Smooth muscle cell (in vitro differentiated cells): ENCODE results near the gene ANKRD22. TPM values are rescaled to one million over a fixed set of nuclear protein-coding genes. Genes with fewer than 3 reads are reported as not detected.

Source experiments
- DNase-seq: peaks from one replicate; lab custom pipeline; 2025; ENCODE audit not compliant: unreplicated experiment; lab: John Stamatoyannopoulos, UW
- H2AFZ ChIP-seq: fragments of 200-600 bp; sonication (generic); 2 replicates; pipeline ENCODE4 v1.6.0; 2016; ENCODE audit warnings: antibody characterized with exemption, low read depth, mild to moderate bottlenecking
- H3F3A ChIP-seq: fragments of 200-600 bp; sonication (generic); 2 replicates; pipeline ENCODE4 v1.6.0; 2017; ENCODE audit warnings: antibody characterized with exemption, low read depth
- H3K27ac ChIP-seq: fragments of 200-600 bp; sonication (generic); 2 replicates; pipeline ENCODE4 v1.5.1; 2016; ENCODE audit warnings: low read depth, mild to moderate bottlenecking
- H3K27me3 ChIP-seq: fragments of 200-600 bp; sonication (generic); 2 replicates; pipeline ENCODE4 v1.6.1; 2016; ENCODE audit warnings: low read depth, mild to moderate bottlenecking
- H3K36me3 ChIP-seq: fragments of 200-600 bp; sonication (generic); 2 replicates; pipeline ENCODE4 v1.5.1; 2016; ENCODE audit warnings: low read depth
- H3K4me1 ChIP-seq: fragments of 200-600 bp; sonication (generic); 2 replicates; pipeline ENCODE4 v1.5.1; 2016; ENCODE audit warnings: low read depth
- H3K4me2 ChIP-seq: fragments of 200-600 bp; sonication (generic); 2 replicates; pipeline ENCODE4 v1.6.0; 2016; ENCODE audit warnings: mild to moderate bottlenecking
- H3K4me3 ChIP-seq: fragments of 200-600 bp; sonication (generic); 2 replicates; pipeline ENCODE4 v1.5.1; 2016; ENCODE audit warnings: mild to moderate bottlenecking
- H3K79me2 ChIP-seq: fragments of 200-600 bp; sonication (generic); 2 replicates; pipeline ENCODE4 v1.6.0; 2016; ENCODE audit warnings: low read depth, mild to moderate bottlenecking
- H3K9ac ChIP-seq: fragments of 200-600 bp; sonication (generic); 2 replicates; pipeline ENCODE4 v1.6.0; 2016; ENCODE audit warnings: low read depth
- H3K9me3 ChIP-seq: fragments of 200-600 bp; sonication (generic); replicated peaks from 2 replicates; pipeline ENCODE4 v1.5.1; 2016; ENCODE audit warnings: low read depth
- H4K20me1 ChIP-seq: fragments of 200-600 bp; sonication (generic); 2 replicates; pipeline ENCODE4 v1.6.0; 2016; ENCODE audit warnings: low read depth
- WGBS: methylation state at CpG from one replicate; pipeline ENCODE4 v1.1.7; 2016; ENCODE audit warnings: low lambda C conversion rate; 5-methylcytosine and 5-hydroxymethylcytosine counted together
- polyA plus RNA-seq: library from polyadenylated mRNA; unstranded; fragments of >200 nt; fragmentation: Nextera tagmentation; extraction: Ambion mirVana; gene quantifications from 2 replicates; pipeline ENCODE4 v1.2.1, GENCODE V29; 2016
- total RNA-seq: library from RNA; depleted of rRNA; stranded (reverse); fragments of >200 nt; gene quantifications from 2 replicates; pipeline ENCODE4 v1.2.3, GENCODE V29; 2014
- TF ChIP-seq, protein P1 (sequence below): fragments of 200-600 bp; sonication (generic); IDR thresholded peaks from 2 replicates; pipeline ENCODE4 v1.5.1; 2017; ENCODE audit warnings: borderline replicate concordance, mild to moderate bottlenecking, antibody characterized with exemption; ENCODE audit not compliant: insufficient read depth, poor library complexity, severe bottlenecking

ANKRD22 gene
- total and polyA plus RNA-seq, 2 experiments from 2014 or later, result 1.9 to 3.4 TPM

DNA sequence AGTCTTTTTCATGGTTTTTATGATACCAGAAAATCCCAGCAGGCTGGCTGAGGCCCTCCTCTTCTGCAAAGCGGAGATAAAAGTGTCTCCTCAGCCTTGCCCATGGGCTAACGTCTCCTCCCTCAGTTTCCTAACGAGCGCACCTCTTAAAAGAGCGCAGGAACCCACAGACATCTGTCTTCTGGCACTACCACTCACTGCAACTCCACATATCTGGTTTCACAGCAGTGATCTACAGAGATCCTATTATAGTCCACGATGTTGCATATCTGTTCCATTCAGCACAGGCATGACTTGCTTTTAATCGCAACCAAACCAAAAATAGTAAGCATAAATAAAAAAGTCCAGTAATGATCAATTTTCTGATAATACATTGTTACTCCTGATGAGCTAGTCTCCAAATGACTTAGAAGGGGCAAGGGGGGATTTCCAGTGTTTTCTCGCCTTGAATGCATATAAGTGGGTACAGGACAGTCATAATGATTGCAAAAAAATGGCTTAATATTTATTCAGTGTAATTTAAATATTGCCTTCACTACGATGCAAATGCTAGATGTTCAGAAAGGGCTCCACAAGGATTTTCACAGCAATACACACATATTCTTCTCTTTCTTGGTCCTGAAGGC is 20.9 kb downstream of the ANKRD22 start:
- Histone ChIP-seq H3K9ac (no peak overlapping the region), H4K20me1 (no peaks in the 10 kb centered on the region), H3K4me3 (no peak overlapping the region), H3K27me3 (peaks cover 45% of the 10 kb centered on the region), H2AFZ (no peak overlapping the region), H3K4me2 (no peak overlapping the region), H3F3A (no peaks in the 10 kb centered on the region), H3K9me3 (no peaks in the 10 kb centered on the region), H3K79me2 (no peaks in the 10 kb centered on the region), H3K27ac (no peak overlapping the region), H3K36me3 (no peaks in the 10 kb centered on the region), H3K4me1 (no peaks in the 10 kb centered on the region)
- WGBS, result 81% methylated on average over 9 of the region's 9 CpGs
- no peak for DNase-seq
- TF ChIP-seq, protein P1, sequence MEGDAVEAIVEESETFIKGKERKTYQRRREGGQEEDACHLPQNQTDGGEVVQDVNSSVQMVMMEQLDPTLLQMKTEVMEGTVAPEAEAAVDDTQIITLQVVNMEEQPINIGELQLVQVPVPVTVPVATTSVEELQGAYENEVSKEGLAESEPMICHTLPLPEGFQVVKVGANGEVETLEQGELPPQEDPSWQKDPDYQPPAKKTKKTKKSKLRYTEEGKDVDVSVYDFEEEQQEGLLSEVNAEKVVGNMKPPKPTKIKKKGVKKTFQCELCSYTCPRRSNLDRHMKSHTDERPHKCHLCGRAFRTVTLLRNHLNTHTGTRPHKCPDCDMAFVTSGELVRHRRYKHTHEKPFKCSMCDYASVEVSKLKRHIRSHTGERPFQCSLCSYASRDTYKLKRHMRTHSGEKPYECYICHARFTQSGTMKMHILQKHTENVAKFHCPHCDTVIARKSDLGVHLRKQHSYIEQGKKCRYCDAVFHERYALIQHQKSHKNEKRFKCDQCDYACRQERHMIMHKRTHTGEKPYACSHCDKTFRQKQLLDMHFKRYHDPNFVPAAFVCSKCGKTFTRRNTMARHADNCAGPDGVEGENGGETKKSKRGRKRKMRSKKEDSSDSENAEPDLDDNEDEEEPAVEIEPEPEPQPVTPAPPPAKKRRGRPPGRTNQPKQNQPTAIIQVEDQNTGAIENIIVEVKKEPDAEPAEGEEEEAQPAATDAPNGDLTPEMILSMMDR, result no peak

- TF ChIP-seq, protein P1, result no peak
- no peak overlapping the region for H2AFZ ChIP-seq
- no peak overlapping the region for H3K27ac ChIP-seq
- no peak overlapping the region for H3K9ac ChIP-seq
- H3K36me3 ChIP-seq, result no peaks in the 10 kb centered on the region
- no peak overlapping the region for H3K4me2 ChIP-seq
- WGBS, result 52% methylated on average over 1 of the region's 1 CpG
- H3K79me2 ChIP-seq, result no peaks in the 10 kb centered on the region
- no peak for DNase-seq
- H3F3A ChIP-seq, result no peaks in the 10 kb centered on the region
- H3K27me3 ChIP-seq, result peaks cover 38% of the 10 kb centered on the region
- no peaks in the 10 kb centered on the region for H3K4me1 ChIP-seq
- H4K20me1 ChIP-seq, result no peaks in the 10 kb centered on the region
- H3K9me3 ChIP-seq, result no peaks in the 10 kb centered on the region
- no peak overlapping the region for H3K4me3 ChIP-seq
These were observed 23.3 kb downstream of the ANKRD22 start for GRCh38 chr10:88828310-88828709.

GRCh38 chr10:88827671-88828070 is 24.0 kb downstream of the ANKRD22 start:
- Histone ChIP-seq H3K9me3 (no peaks in the 10 kb centered on the region), H3K4me3 (no peak overlapping the region), H3K79me2 (no peaks in the 10 kb centered on the region), H3K27ac (no peak overlapping the region), H3K4me2 (no peak overlapping the region), H3K36me3 (no peaks in the 10 kb centered on the region), H3K9ac (no peak overlapping the region), H3F3A (no peaks in the 10 kb centered on the region), H3K4me1 (no peaks in the 10 kb centered on the region), H4K20me1 (no peaks in the 10 kb centered on the region), H3K27me3 (peaks cover 34% of the 10 kb centered on the region), H2AFZ (no peak overlapping the region)
- TF ChIP-seq, protein P1, result no peak
- no peak for DNase-seq
- WGBS, result 89% methylated on average over 2 of the region's 2 CpGs

DNA sequence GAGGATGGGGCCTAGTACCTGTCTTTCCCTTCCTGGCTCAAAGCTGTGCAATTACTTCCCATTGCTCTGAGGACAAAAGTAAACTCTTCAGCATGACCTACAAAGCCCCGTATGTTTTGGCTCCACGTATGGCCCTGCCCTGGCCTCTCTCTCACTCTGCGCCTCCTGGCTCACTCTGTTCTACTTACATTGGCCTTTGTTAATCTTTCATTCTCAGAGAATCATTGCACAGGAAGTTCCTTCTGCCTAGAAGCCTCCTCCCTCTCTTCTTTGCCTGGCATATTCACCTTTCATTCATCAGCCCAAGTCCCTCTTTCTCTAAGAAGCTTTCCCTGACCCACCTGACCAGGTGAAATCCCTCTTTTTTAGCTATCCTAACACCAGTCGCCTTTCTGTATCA is 25.3 kb downstream of the ANKRD22 start:
- H3K4me2 ChIP-seq, result no peak overlapping the region
- WGBS, result 90% methylated on average over 4 of the region's 4 CpGs
- no peaks in the 10 kb centered on the region for H3F3A ChIP-seq
- H3K9me3 ChIP-seq, result no peaks in the 10 kb centered on the region
- H4K20me1 ChIP-seq, result no peaks in the 10 kb centered on the region
- no peaks in the 10 kb centered on the region for H3K79me2 ChIP-seq
- TF ChIP-seq, protein P1, result no peak
- no peak for DNase-seq
- H3K36me3 ChIP-seq, result no peaks in the 10 kb centered on the region
- H3K27ac ChIP-seq, result no peak overlapping the region
- no peaks in the 10 kb centered on the region for H3K4me1 ChIP-seq
- peaks cover 22% of the 10 kb centered on the region for H3K27me3 ChIP-seq
- H3K4me3 ChIP-seq, result no peak overlapping the region
- H2AFZ ChIP-seq, result no peak overlapping the region
- no peak overlapping the region for H3K9ac ChIP-seq
